ENCODE data around the gene CD109. TPM values are rescaled to one million over a fixed set of nuclear protein-coding genes. Genes with fewer than 3 reads are reported as not detected.
"Not testable (repeated sequence)": the region's sequence is repeated elsewhere in the genome, so short reads cannot be mapped to it uniquely, and the experiment has no call there.

The CD109 gene
- total RNA-seq, 1 donor from 2014 or later = 60.2 TPM

DNA sequence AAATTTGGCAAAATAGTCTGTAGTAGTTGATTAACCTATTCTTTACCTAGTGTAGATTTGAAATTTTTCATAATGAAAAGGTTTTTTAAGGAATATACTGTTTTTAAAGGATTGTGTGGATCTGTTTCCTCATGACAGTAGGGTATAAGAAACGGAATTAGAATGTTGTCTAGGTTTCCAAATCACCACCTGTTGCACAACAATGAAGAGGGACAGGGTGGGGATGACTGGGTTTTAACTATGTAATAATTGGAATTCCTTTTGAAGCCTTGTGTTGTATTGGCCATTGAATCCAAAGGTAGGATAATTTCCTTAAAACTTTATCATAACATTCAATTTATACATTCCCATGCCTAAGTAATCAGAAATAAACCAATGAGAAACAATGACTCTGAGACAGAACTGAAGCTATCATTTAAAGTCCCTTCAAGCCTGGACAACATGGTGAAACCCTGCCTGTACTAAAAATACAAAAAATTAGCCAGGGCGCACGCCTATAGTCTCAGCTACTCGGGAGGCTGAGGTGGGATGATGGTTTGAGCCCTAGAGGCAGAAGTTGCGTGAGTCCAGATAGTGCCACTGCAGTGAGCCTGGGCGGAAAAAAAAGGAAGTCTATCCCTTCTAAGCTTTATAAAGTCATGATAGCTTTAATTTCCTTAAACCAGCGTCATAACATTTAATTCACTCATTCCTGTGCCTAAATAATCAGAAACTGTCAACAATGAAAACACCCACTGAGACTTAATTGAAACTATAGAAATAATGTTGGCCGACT is 23.9 kb upstream of the CD109 start:
- Mint-ChIP-seq H3K27me3 (ENCODE audit: unreplicated experiment) (no peaks in the 10 kb centered on the region), H3K27ac (ENCODE audit: unreplicated experiment) (no peak overlapping the region), H3K9me3 (ENCODE audit: unreplicated experiment) (no peaks in the 10 kb centered on the region), H3K4me3 (ENCODE audit: unreplicated experiment) (no peak overlapping the region), H3K4me1 (ENCODE audit: unreplicated experiment) (no peaks in the 10 kb centered on the region), H3K36me3 (ENCODE audit: low read depth, unreplicated experiment) (no peaks in the 10 kb centered on the region)
- TF ChIP-seq, protein P1, sequence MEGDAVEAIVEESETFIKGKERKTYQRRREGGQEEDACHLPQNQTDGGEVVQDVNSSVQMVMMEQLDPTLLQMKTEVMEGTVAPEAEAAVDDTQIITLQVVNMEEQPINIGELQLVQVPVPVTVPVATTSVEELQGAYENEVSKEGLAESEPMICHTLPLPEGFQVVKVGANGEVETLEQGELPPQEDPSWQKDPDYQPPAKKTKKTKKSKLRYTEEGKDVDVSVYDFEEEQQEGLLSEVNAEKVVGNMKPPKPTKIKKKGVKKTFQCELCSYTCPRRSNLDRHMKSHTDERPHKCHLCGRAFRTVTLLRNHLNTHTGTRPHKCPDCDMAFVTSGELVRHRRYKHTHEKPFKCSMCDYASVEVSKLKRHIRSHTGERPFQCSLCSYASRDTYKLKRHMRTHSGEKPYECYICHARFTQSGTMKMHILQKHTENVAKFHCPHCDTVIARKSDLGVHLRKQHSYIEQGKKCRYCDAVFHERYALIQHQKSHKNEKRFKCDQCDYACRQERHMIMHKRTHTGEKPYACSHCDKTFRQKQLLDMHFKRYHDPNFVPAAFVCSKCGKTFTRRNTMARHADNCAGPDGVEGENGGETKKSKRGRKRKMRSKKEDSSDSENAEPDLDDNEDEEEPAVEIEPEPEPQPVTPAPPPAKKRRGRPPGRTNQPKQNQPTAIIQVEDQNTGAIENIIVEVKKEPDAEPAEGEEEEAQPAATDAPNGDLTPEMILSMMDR (IDR thresholded peaks at IDR 0.05; ENCODE audit: unreplicated experiment) = no peak
- no peak for DNase-seq (ENCODE audit: low spot score)

DNA sequence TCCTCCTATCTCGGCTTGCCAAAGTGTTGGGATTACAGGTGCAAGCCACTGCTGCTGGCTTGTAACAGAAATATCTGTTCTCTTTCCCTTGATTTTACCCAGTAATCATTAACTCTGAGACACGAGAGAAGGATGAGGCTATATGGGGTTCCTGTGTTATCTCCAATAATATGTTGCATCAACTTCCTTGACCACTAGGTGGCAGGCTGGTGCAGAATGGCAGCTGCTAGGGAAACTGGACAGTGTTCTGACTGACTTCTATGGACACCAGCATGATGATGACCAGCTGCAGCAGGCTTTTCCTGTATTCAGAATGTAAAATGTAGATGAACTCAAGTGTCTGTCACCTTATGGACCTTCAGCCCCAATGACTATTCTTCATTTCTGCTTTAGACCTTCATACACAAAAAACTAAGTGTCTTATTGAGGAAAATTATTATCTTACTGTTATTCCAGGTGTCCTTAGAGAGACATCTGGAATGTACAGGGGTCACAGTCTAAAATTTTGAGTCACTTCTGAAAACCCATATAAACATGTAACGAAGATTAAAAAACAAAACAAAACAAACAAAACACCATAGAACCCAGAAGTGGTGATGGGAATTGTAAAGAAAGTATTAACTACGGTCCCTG is 20.4 kb upstream of the CD109 start:
- Mint-ChIP-seq H3K4me1 (ENCODE audit: unreplicated experiment) (no peaks in the 10 kb centered on the region), H3K27me3 (ENCODE audit: unreplicated experiment) (peaks cover 3% of the 10 kb centered on the region), H3K4me3 (ENCODE audit: unreplicated experiment) (no peak overlapping the region), H3K36me3 (ENCODE audit: low read depth, unreplicated experiment) (no peaks in the 10 kb centered on the region), H3K27ac (ENCODE audit: unreplicated experiment) (no peak overlapping the region), H3K9me3 (ENCODE audit: unreplicated experiment) (no peaks in the 10 kb centered on the region)
- peak; percentile 90 for DNase-seq (ENCODE audit: low spot score)
- TF ChIP-seq, protein P1 (IDR thresholded peaks at IDR 0.05; ENCODE audit: unreplicated experiment) = peak; percentile 96

DNA sequence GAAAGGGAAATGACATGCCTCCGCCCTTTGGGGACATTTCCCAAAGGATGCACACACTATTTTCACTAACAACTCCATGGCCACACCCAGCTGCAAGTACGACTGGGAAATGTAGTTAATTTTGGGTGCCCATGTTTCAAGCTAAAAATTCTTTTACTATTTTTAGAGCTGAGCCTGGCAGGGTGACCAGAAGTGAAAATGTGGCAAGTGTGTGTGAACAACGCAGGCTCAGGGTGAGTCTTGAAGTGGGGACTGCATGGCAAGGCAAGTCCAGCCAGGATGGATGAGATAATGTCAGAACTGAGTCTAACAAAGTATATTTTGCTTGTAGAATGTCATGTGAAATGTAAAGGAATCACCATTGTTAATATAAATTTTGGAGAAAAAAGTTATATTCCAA is 17.0 kb upstream of the CD109 start:
- H3K4me1 Mint-ChIP-seq (ENCODE audit: unreplicated experiment) = no peaks in the 10 kb centered on the region
- TF ChIP-seq, protein P1 (IDR thresholded peaks at IDR 0.05; ENCODE audit: unreplicated experiment) = no peak
- no peak for DNase-seq (ENCODE audit: low spot score)
- peaks cover 9% of the 10 kb centered on the region for H3K36me3 Mint-ChIP-seq (ENCODE audit: low read depth, unreplicated experiment)
- H3K4me3 Mint-ChIP-seq (ENCODE audit: unreplicated experiment) = no peak overlapping the region
- no peak overlapping the region for H3K27ac Mint-ChIP-seq (ENCODE audit: unreplicated experiment)
- peaks cover 6% of the 10 kb centered on the region for H3K27me3 Mint-ChIP-seq (ENCODE audit: unreplicated experiment)
- peaks cover 6% of the 10 kb centered on the region for H3K9me3 Mint-ChIP-seq (ENCODE audit: unreplicated experiment)

DNA sequence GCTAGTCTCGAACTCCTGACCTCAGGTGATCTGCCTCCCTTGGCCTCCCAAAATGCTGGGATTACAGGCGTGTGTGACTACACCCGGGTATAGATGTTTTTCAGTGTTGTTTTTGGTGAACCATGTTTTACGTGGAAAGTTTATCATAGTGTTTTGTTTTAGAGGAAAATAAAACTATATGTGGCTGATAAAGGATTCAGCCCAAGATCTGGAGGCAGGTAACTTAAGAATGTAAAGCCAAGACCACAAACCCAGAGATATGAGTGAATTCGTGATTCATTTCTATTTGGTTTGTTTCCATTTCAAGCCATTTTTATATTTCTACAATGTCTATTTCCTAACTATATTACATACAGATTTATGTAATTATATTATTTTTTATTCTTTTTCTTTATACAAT is 16.2 kb upstream of the CD109 start:
- DNase-seq (ENCODE audit: low spot score); H3K4me1 Mint-ChIP-seq (ENCODE audit: unreplicated experiment); H3K27me3 Mint-ChIP-seq (ENCODE audit: unreplicated experiment); H3K36me3 Mint-ChIP-seq (ENCODE audit: low read depth, unreplicated experiment); H3K4me3 Mint-ChIP-seq (ENCODE audit: unreplicated experiment); H3K9me3 Mint-ChIP-seq (ENCODE audit: unreplicated experiment); H3K27ac Mint-ChIP-seq (ENCODE audit: unreplicated experiment): not testable (repeated sequence)

DNA sequence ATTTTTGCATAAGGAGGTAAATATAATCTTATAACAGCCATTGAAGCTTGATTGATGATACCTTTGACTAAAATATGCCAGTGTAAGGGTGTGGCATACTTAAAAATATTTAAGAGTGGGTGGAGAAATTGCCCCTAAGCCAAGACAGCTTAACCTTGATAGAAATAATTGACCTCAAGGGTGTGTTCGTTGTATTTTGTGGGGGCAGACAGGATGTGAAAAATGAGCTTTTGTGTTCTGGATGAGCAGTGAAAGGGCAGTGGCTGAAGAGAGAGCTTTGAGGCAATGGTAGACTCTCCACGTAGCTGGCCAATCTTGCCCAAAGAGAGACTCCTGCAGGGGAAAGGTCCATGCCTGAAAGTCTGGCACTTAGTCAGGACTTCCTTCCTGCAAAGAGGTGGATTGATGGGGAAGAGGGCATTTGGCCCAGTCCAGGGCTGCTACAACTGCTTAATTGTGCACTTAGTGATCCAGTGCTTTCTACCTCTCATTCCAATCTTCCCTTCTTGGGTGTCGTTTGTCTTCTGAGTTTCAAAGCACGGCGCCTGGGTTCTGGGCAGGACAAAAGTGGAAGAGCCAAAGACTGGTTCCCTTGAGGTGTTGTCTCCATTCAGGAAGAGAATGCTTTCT is 15.6 kb upstream of the CD109 start:
- Mint-ChIP-seq H3K9me3 (ENCODE audit: unreplicated experiment) (peaks cover 6% of the 10 kb centered on the region), H3K4me3 (ENCODE audit: unreplicated experiment) (no peak overlapping the region)

DNA sequence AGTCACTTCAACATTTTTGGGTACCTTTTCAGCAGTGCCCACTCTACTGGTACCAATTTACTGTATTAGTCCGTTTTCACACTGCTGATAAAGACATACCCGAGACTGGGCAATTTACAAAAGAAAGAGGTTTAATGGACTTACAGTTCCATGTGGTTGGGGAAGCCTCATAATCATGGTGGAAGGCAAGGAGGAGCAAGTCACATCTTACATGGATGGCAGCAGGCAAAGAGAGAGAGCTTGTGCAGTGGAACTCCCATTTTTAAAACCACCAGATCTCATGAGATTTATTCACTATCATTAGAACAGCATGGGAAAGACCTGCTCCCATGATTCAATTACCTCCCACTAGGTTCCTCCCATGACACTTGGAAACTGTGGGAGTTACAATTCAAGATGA is 12.4 kb upstream of the CD109 start:
- H3K4me1 Mint-ChIP-seq (ENCODE audit: unreplicated experiment); H3K36me3 Mint-ChIP-seq (ENCODE audit: low read depth, unreplicated experiment); H3K4me3 Mint-ChIP-seq (ENCODE audit: unreplicated experiment); H3K27ac Mint-ChIP-seq (ENCODE audit: unreplicated experiment); H3K27me3 Mint-ChIP-seq (ENCODE audit: unreplicated experiment); DNase-seq (ENCODE audit: low spot score); H3K9me3 Mint-ChIP-seq (ENCODE audit: unreplicated experiment): not testable (repeated sequence)

More for the DNA sequence above, 15.6 kb upstream of the CD109 start:
- Mint-ChIP-seq H3K4me1 (ENCODE audit: unreplicated experiment) (no peaks in the 10 kb centered on the region), H3K27ac (ENCODE audit: unreplicated experiment) (no peak overlapping the region), H3K36me3 (ENCODE audit: low read depth, unreplicated experiment) (peaks cover 9% of the 10 kb centered on the region), H3K27me3 (ENCODE audit: unreplicated experiment) (peaks cover 6% of the 10 kb centered on the region)
- TF ChIP-seq, protein P1 (IDR thresholded peaks at IDR 0.05; ENCODE audit: unreplicated experiment) = no peak
- no peak for DNase-seq (ENCODE audit: low spot score)
